ENCODE measurements around the gene NRP1. TPM values are rescaled to one million over a fixed set of nuclear protein-coding genes. Genes with fewer than 3 reads are reported as not detected.

The NRP1 gene
- total and polyA plus RNA-seq, 2 donors (not counting 3 experiments of a cell fraction or from before 2014, with no cell fraction given): 122 to 306 TPM

GRCh38 chr10:33161550-33162247, 172.8 kb downstream of the NRP1 start:
- CTCF ChIA-PET: interaction anchor here (1.0 to 3.3 kb wide), 3 partner anchors 9 to 45 kb away, joined by 3 to 10 read pairs (median 4); no protein-coding TSS in a partner anchor
- no peak overlapping the region for H2AFZ ChIP-seq (ENCODE audit: low read depth, low read length)
- dilution Hi-C loops (cut with MboI; ENCODE audit: extremely low pct_ligation_motif_present, low sequenced_read_pairs): no loop called here
- POLR2A ChIA-PET: no interaction called here
- H3K36me3 ChIP-seq (ENCODE audit: control insufficient read depth in 2 of 2, extremely low read depth in 1 of 2, insufficient read depth in 2 of 2, low read length in 2 of 2): no peaks in the 10 kb centered on the region
- no peak overlapping the region for H3K4me3 ChIP-seq (replicated peaks in 1 of 3; ENCODE audit: insufficient read depth in 1 of 3, low read depth in 1 of 3, low read length in 3 of 3)
- BruUV-seq (replicated peaks): no TSS peak
- DNase-seq (ENCODE audit: low read depth, low spot score) (no peak), FAIRE-seq (no peak)
- no peaks in the 10 kb centered on the region for H4K20me1 ChIP-seq (replicated peaks; ENCODE audit: control insufficient read depth, extremely low read depth, insufficient read depth, low read length)
- intact Hi-C loops (cut with micrococcal nuclease): no loop called here
- TF ChIP-seq GATA2 (IDR thresholded peaks at IDR 0.05; ENCODE audit: insufficient read depth, insufficient read length, low read depth, low read length): no peak
- TF ChIP-seq EZH2 (IDR thresholded peaks at IDR 0.05; ENCODE audit: borderline replicate concordance, low read depth, low read length, severe bottlenecking): no peak
- TF ChIP-seq POLR2AphosphoS5 (IDR thresholded peaks at IDR 0.05; ENCODE audit: insufficient read depth, low read depth, low read length): no peak
- no peak for TF ChIP-seq POLR2A (IDR thresholded peaks at IDR 0.05; ENCODE audit: low read depth, low read length)
- no peak for TF ChIP-seq MAX (IDR thresholded peaks at IDR 0.05; ENCODE audit: insufficient read depth, insufficient read length)
- TF ChIP-seq JUN (IDR thresholded peaks at IDR 0.05; ENCODE audit: borderline replicate concordance, insufficient read depth, insufficient read length, low read depth): no peak
- TF ChIP-seq FOS (IDR thresholded peaks at IDR 0.05; ENCODE audit: borderline replicate concordance, insufficient read depth, low read length): no peak
- TF ChIP-seq MYC (IDR thresholded peaks at IDR 0.05; ENCODE audit: low read depth, low read length): no peak
- TF ChIP-seq CTCF (IDR thresholded peaks at IDR 0.05; ENCODE audit: extremely low read depth in 1 of 2, insufficient read depth in 1 of 2, low read depth in 1 of 2, low read length in 2 of 2): no peak
- H3K4me2 ChIP-seq (ENCODE audit: insufficient read depth, low read length): no peak overlapping the region
- no peak overlapping the region for H3K9ac ChIP-seq (replicated peaks; ENCODE audit: extremely low read depth, insufficient read depth, low read length)
- H3K27ac ChIP-seq (ENCODE audit: insufficient read depth, low read depth, low read length): no peak overlapping the region
- H3K4me1 ChIP-seq (ENCODE audit: control insufficient read depth, extremely low read depth, insufficient read depth, low read length): peaks cover 29% of the 10 kb centered on the region
- no peaks in the 10 kb centered on the region for H3K27me3 ChIP-seq (ENCODE audit: control insufficient read depth in 2 of 2, insufficient read depth in 2 of 2, low read length in 2 of 2)
- H3K9me1 ChIP-seq (replicated peaks; ENCODE audit: control insufficient read depth, extremely low read depth, insufficient read depth, low read length): no peaks in the 10 kb centered on the region
- no peaks in the 10 kb centered on the region for H3K79me2 ChIP-seq (ENCODE audit: control insufficient read depth, insufficient read depth, low read length)
- H3K9me3 ChIP-seq (replicated peaks; ENCODE audit: control insufficient read depth, insufficient read depth, low read length): no peaks in the 10 kb centered on the region

Data from endothelial cell of umbilical vein (primary cell).